Measurements from ENCODE around the gene PELO. TPM values are rescaled to one million over a fixed set of nuclear protein-coding genes. Genes with fewer than 3 reads are reported as not detected.

PELO gene
- total RNA-seq, 1 experiment from 2014 or later: 18.7 TPM

- TF ChIP-seq ZNF281 (CRISPR knock-in tag; IDR thresholded peaks at IDR 0.05) (no peak), IRF2 (CRISPR knock-in tag; IDR thresholded peaks at IDR 0.05; ENCODE audit: borderline replicate concordance, low read depth) (no peak), IRF1 (CRISPR knock-in tag; IDR thresholded peaks at IDR 0.05) (no peak), RELA (CRISPR knock-in tag; IDR thresholded peaks at IDR 0.05; ENCODE audit: borderline replicate concordance) (no peak), GRHL2 (CRISPR knock-in tag; IDR thresholded peaks at IDR 0.05; ENCODE audit: insufficient replicate concordance, severe bottlenecking) (no peak), HMGXB4 (CRISPR knock-in tag; IDR thresholded peaks at IDR 0.05) (no peak), ZBTB21 (CRISPR knock-in tag; IDR thresholded peaks at IDR 0.05; ENCODE audit: borderline replicate concordance) (no peak), ATF6 (CRISPR knock-in tag; IDR thresholded peaks at IDR 0.05) (no peak)
Measured at GRCh38 chr5:52810426-52810825, 22.7 kb downstream of the PELO start (continued).

GRCh38 chr5:52811067-52811749 is 23.5 kb downstream of the PELO start:
- ChIA-PET CTCF (no interaction called here), POLR2A (interaction anchor here (1.4 kb wide), 1 partner anchor 12 kb away, joined by 5 read pairs; no protein-coding TSS in a partner anchor)
- DNase-seq (ENCODE audit: low spot score) (no peak), ATAC-seq (no peak)
- H3K27me3 Mint-ChIP-seq (ENCODE audit: low read depth): no peaks in the 10 kb centered on the region
- no peaks in the 10 kb centered on the region for H3K36me3 Mint-ChIP-seq
- H3K4me3 Mint-ChIP-seq: no peak overlapping the region
- no peak overlapping the region for H3K27ac Mint-ChIP-seq
- H3K9me3 Mint-ChIP-seq: no peaks in the 10 kb centered on the region
- peaks cover 2% of the 10 kb centered on the region; the same call in 1 of the 2 replicates for H3K4me1 Mint-ChIP-seq
- TF ChIP-seq KAT7 (CRISPR knock-in tag; IDR thresholded peaks at IDR 0.05; ENCODE audit: borderline replicate concordance): no peak
- TF ChIP-seq CREB1 (CRISPR knock-in tag; IDR thresholded peaks at IDR 0.05): no peak
- TF ChIP-seq ZNF416 (CRISPR knock-in tag; IDR thresholded peaks at IDR 0.05): no peak
- no peak for TF ChIP-seq GABPB1 (CRISPR knock-in tag; IDR thresholded peaks at IDR 0.05)
- no peak for TF ChIP-seq NFYB (CRISPR knock-in tag; conservative IDR thresholded peaks at IDR 0.05; ENCODE audit: low read depth)
- no peak for TF ChIP-seq MAX (CRISPR knock-in tag; IDR thresholded peaks at IDR 0.05)
- no peak for TF ChIP-seq ATF3 (CRISPR knock-in tag; conservative IDR thresholded peaks at IDR 0.05)
- TF ChIP-seq ZSCAN18 (CRISPR knock-in tag; IDR thresholded peaks at IDR 0.05): no peak
- no peak for TF ChIP-seq ATF1 (CRISPR knock-in tag; IDR thresholded peaks at IDR 0.05)
- TF ChIP-seq GTF2I (CRISPR knock-in tag; conservative IDR thresholded peaks at IDR 0.05): no peak
- no peak for TF ChIP-seq ARID4B (CRISPR knock-in tag; IDR thresholded peaks at IDR 0.05; ENCODE audit: borderline replicate concordance)
- TF ChIP-seq ZNF423 (CRISPR knock-in tag; IDR thresholded peaks at IDR 0.05): no peak
- no peak for TF ChIP-seq MLX (CRISPR knock-in tag; IDR thresholded peaks at IDR 0.05)
- no peak for TF ChIP-seq RELA (CRISPR knock-in tag; IDR thresholded peaks at IDR 0.05; ENCODE audit: borderline replicate concordance)
